Measurements from ENCODE around the gene LRRC17. TPM values are rescaled to one million over a fixed set of nuclear protein-coding genes. Genes with fewer than 3 reads are reported as not detected.

Gene LRRC17
- total and polyA plus RNA-seq, 9 of the 15 experiments (the other 6 are each of a cell fraction or from before 2014, with no cell fraction given): 0.03 to 0.18 (median 0.12) TPM; not detected in 5

- TF ChIP-seq SFPQ (IDR thresholded peaks at IDR 0.05; ENCODE audit: low read depth, low read length) (no peak), GABPB1 (CRISPR knock-in tag; IDR thresholded peaks at IDR 0.05) (no peak), XRCC3 (IDR thresholded peaks at IDR 0.05) (no peak), RBFOX2 (IDR thresholded peaks at IDR 0.05; ENCODE audit: low read depth, low read length) (peak; percentile 45; the same call in 1 of the 2 replicates), CREM (IDR thresholded peaks at IDR 0.05; ENCODE audit: low read depth) (no peak), ZBTB40 (IDR thresholded peaks at IDR 0.05) (peak; percentile 28; the same call in 1 of the 2 replicates), ZBTB40 (CRISPR knock-in tag; IDR thresholded peaks at IDR 0.05) (no peak), E2F6 (IDR thresholded peaks at IDR 0.05; ENCODE audit: borderline replicate concordance in 1 of 2, extremely low read depth in 1 of 2, insufficient read depth in 1 of 2, insufficient read length in 1 of 2, low read depth in 1 of 2, low read length in 1 of 2, poor library complexity in 1 of 2, severe bottlenecking in 1 of 2) (peak in 1 of 2 experiments; percentile 11)
These were observed 53.7 kb downstream of the LRRC17 start (continued) for GRCh38 chr7:102966465-102966864.
